Loucy (cell line): Measurements from ENCODE around the gene NINL.
A peak's percentile ranks its signal among the peaks of the same experiment; 100 is the strongest.
"Not testable (repeated sequence)": the region's sequence is repeated elsewhere in the genome, so short reads cannot be mapped to it uniquely, and the experiment has no call there.

Experiments used
- H2AFZ ChIP-seq: fragments of 200-600 bp; sonication (generic); 2 replicates; pipeline ENCODE4 v1.6.0; 2016; ENCODE audit warnings: antibody characterized with exemption, mild to moderate bottlenecking, low read length, moderate library complexity
- H3F3A ChIP-seq: fragments of 200-600 bp; 2 replicates; pipeline ENCODE4 v1.6.0; 2016; ENCODE audit warnings: antibody characterized with exemption, low read depth, mild to moderate bottlenecking
- H3K27me3 ChIP-seq: fragments of 200-600 bp; sonication (generic); 2 replicates; pipeline ENCODE4 v1.6.1; 2014; ENCODE audit warnings: low read length, mild to moderate bottlenecking; ENCODE audit not compliant: insufficient read depth, poor library complexity, severe bottlenecking
- H3K36me3 ChIP-seq: fragments of 200-600 bp; sonication (generic); 2 replicates; pipeline ENCODE4 v1.6.1; 2016; ENCODE audit warnings: low read length; ENCODE audit not compliant: insufficient read depth
- H3K4me1 ChIP-seq: fragments of 200-600 bp; sonication (generic); 2 replicates; pipeline ENCODE4 v1.5.1; 2014; ENCODE audit warnings: low read length, mild to moderate bottlenecking; ENCODE audit not compliant: insufficient read depth, poor library complexity, severe bottlenecking
- H3K4me2 ChIP-seq: fragments of 200-600 bp; sonication (generic); 2 replicates; pipeline ENCODE4 v1.6.0; 2014; ENCODE audit warnings: antibody characterized with exemption, low read length, low read depth, mild to moderate bottlenecking; ENCODE audit not compliant: poor library complexity, severe bottlenecking
- H3K4me3 ChIP-seq: fragments of 200-600 bp; sonication (generic); 2 replicates; pipeline ENCODE4 v1.5.1; 2014; ENCODE audit warnings: low read length, mild to moderate bottlenecking, mixed read lengths; ENCODE audit not compliant: poor library complexity, severe bottlenecking
- H3K79me2 ChIP-seq: fragments of 200-600 bp; sonication (generic); 2 replicates; pipeline ENCODE4 v1.6.1; 2014; ENCODE audit warnings: low read length; ENCODE audit not compliant: insufficient read depth
- H3K9ac ChIP-seq: fragments of 200-600 bp; sonication (generic); 2 replicates; pipeline ENCODE4 v1.6.0; 2014; ENCODE audit warnings: mild to moderate bottlenecking, low read depth, low read length, moderate library complexity; ENCODE audit not compliant: poor library complexity, severe bottlenecking
- H3K9me2 ChIP-seq: fragments of 200-600 bp; sonication (generic); replicated peaks from 2 replicates; pipeline ENCODE4 v1.6.1; 2016; ENCODE audit warnings: low read depth, low read length, mixed read lengths
- H3K9me3 ChIP-seq: fragments of 200-600 bp; sonication (generic); 2 replicates; pipeline ENCODE4 v1.6.1; 2014; ENCODE audit warnings: mild to moderate bottlenecking, antibody characterized with exemption, low read length, low read depth; ENCODE audit not compliant: insufficient read depth
- H4K20me1 ChIP-seq: fragments of 200-600 bp; sonication (generic); 2 replicates; pipeline ENCODE4 v1.6.0; 2014; ENCODE audit warnings: antibody characterized with exemption, low read length, mild to moderate bottlenecking; ENCODE audit not compliant: insufficient read depth, poor library complexity, severe bottlenecking
- EZH2phosphoT487 ChIP-seq: fragments of 200-600 bp; IDR thresholded peaks from 2 replicates; pipeline ENCODE4 v1.6.1; 2018; ENCODE audit warnings: antibody characterized with exemption, mild to moderate bottlenecking, moderate library complexity, borderline replicate concordance
- TF ChIP-seq, protein P1 (sequence below): fragments of 200-600 bp; sonication (generic); conservative IDR thresholded peaks from 2 replicates; pipeline ENCODE4 v1.5.1; 2014; ENCODE audit warnings: mild to moderate bottlenecking, antibody characterized with exemption, low read length

Gene NINL

GRCh38 chr20:25588491-25588890 is 3.2 kb upstream of the NINL start:
- no peak overlapping the region for H3K4me2 ChIP-seq
- H3K9ac ChIP-seq, result no peak overlapping the region
- H3K4me3 ChIP-seq, result no peak overlapping the region
- H3F3A ChIP-seq, result 0 out of 2 replicates have a peak, but pooled peaks cover 5% of the 10 kb centered on the region
- H3K9me2 ChIP-seq, result no peaks in the 10 kb centered on the region
- peaks cover 3% of the 10 kb centered on the region for H4K20me1 ChIP-seq
- H3K4me1 ChIP-seq, result peaks cover 6% of the 10 kb centered on the region
- H3K79me2 ChIP-seq, result peaks cover 12% of the 10 kb centered on the region
- TF ChIP-seq, protein P1, sequence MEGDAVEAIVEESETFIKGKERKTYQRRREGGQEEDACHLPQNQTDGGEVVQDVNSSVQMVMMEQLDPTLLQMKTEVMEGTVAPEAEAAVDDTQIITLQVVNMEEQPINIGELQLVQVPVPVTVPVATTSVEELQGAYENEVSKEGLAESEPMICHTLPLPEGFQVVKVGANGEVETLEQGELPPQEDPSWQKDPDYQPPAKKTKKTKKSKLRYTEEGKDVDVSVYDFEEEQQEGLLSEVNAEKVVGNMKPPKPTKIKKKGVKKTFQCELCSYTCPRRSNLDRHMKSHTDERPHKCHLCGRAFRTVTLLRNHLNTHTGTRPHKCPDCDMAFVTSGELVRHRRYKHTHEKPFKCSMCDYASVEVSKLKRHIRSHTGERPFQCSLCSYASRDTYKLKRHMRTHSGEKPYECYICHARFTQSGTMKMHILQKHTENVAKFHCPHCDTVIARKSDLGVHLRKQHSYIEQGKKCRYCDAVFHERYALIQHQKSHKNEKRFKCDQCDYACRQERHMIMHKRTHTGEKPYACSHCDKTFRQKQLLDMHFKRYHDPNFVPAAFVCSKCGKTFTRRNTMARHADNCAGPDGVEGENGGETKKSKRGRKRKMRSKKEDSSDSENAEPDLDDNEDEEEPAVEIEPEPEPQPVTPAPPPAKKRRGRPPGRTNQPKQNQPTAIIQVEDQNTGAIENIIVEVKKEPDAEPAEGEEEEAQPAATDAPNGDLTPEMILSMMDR, result no peak
- no peak for TF ChIP-seq EZH2phosphoT487
- H3K27me3 ChIP-seq, result no peaks in the 10 kb centered on the region
- H3K36me3 ChIP-seq, result no peaks in the 10 kb centered on the region
- no peak overlapping the region for H2AFZ ChIP-seq
- no peaks in the 10 kb centered on the region for H3K9me3 ChIP-seq

DNA sequence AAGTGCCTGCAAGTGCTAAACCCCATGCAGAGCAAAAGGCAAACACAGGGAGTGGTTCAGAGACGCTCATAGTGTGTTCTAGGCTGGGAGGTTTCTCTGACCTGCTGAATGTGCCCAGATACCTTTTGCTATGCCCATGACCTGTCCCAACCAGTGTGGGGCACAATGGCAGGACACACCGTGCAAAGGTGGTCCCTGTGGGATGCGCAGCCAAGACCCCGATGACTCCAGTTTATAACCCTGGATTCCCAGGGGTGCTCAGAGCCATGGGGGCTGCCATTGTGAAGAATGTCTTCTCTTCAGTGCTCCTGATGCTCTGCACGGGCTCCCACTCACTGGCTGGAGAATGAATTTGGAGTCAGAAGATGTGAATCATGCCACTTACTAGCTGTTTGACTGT is 2.2 kb upstream of the NINL start:
- Histone ChIP-seq H4K20me1 (peaks cover 9% of the 10 kb centered on the region), H2AFZ (no peak overlapping the region), H3K9ac (no peak overlapping the region), H3K79me2 (peaks cover 22% of the 10 kb centered on the region), H3K9me3 (no peaks in the 10 kb centered on the region), H3K4me1 (peaks cover 13% of the 10 kb centered on the region), H3K9me2 (no peaks in the 10 kb centered on the region), H3K4me2 (no peak overlapping the region), H3K27me3 (no peaks in the 10 kb centered on the region), H3K4me3 (no peak overlapping the region), H3F3A (0 out of 2 replicates have a peak, but pooled peaks cover 5% of the 10 kb centered on the region), H3K36me3 (no peaks in the 10 kb centered on the region)
- TF ChIP-seq, protein P1, result no peak
- no peak for TF ChIP-seq EZH2phosphoT487

- no peaks in the 10 kb centered on the region for H3K36me3 ChIP-seq
Observed at GRCh38 chr20:25586877-25587276, 1.5 kb upstream of the NINL start.

DNA sequence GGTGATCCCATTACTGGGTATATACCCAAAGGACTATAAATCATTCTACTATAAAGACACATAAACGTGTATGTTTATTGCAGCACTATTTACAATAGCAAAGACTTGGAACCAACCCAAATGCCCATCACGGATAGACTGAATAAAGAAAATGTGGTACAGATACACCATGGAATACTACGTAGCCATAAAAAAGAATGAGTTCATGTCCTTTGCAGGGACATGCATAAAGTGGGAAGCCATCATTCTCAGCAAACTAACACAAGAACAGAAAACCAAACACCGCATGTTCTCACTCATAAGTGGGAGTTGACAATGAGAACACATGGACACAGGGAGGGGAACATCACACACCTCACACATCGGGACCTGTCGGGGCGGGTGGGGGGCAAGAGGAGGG is 1.7 kb downstream of the NINL start:
- peak overlapping the region; percentile 81 for H3K4me2 ChIP-seq
- H4K20me1 ChIP-seq, result peaks cover 37% of the 10 kb centered on the region
- peak overlapping the region; percentile 88 for H3K9ac ChIP-seq
- H3K4me3 ChIP-seq, result peak overlapping the region; percentile 89
- H3K9me2 ChIP-seq, H3K9me3 ChIP-seq, H3K27me3 ChIP-seq, H2AFZ ChIP-seq, H3F3A ChIP-seq, H3K36me3 ChIP-seq: not testable (repeated sequence)
- H3K79me2 ChIP-seq, result peaks cover 60% of the 10 kb centered on the region
- H3K4me1 ChIP-seq, result peaks cover 36% of the 10 kb centered on the region

More at GRCh38 chr20:25586877-25587276, 1.5 kb upstream of the NINL start:
- peaks cover 20% of the 10 kb centered on the region for H3K4me1 ChIP-seq
- H3K4me3 ChIP-seq, result no peak overlapping the region
- TF ChIP-seq, protein P1, result no peak
- TF ChIP-seq EZH2phosphoT487, result no peak
- H3F3A ChIP-seq, result 0 out of 2 replicates have a peak, but pooled peaks cover 5% of the 10 kb centered on the region
- no peak overlapping the region for H3K9ac ChIP-seq
- no peaks in the 10 kb centered on the region for H3K9me2 ChIP-seq
- no peaks in the 10 kb centered on the region for H3K27me3 ChIP-seq
- no peak overlapping the region for H3K4me2 ChIP-seq
- H4K20me1 ChIP-seq, result peaks cover 13% of the 10 kb centered on the region
- H2AFZ ChIP-seq, result no peak overlapping the region
- H3K79me2 ChIP-seq, result peaks cover 28% of the 10 kb centered on the region
- H3K9me3 ChIP-seq, result no peaks in the 10 kb centered on the region
